SK-N-SH (cell line): Measurements from ENCODE around the gene RAD51B. TPM values are rescaled to one million over a fixed set of nuclear protein-coding genes. Genes with fewer than 3 reads are reported as not detected.
A peak's percentile ranks its signal among the peaks of the same experiment; 100 is the strongest.

Experiments used
- CTCF ChIA-PET: fragments of 300-600, 350-600 bp; formaldehyde crosslinking; extraction: SDS; loops from one replicate; lab custom pipeline; 2021; lab: Yijun Ruan, JAX
- POLR2A ChIA-PET: fragments of 350-600 bp; sonication (Branson Sonifier 250); formaldehyde crosslinking; extraction: SDS; loops from one replicate; lab custom pipeline; 2020; ENCODE audit warnings: antibody characterized with exemption, inconsistent platforms; lab: Yijun Ruan, JAX
- DNase-seq: peaks from one replicate; pipeline ENCODE4 v3.0.0; 2012
- H2AFZ ChIP-seq: fragments of 200-600 bp; sonication (generic); 2 replicates; pipeline ENCODE4 v1.8.1; 2016; ENCODE audit warnings: antibody characterized with exemption, mild to moderate bottlenecking, low read depth
- H3F3A ChIP-seq: fragments of 200-600 bp; sonication (generic); replicated peaks from 2 replicates; pipeline ENCODE3; 2016; ENCODE audit warnings: antibody characterized with exemption, mild to moderate bottlenecking; ENCODE audit not compliant: insufficient read depth
- H3K27ac ChIP-seq, 2 experiments: fragments of 200-500 bp in 1 of 2; fragments of 200-600 bp in 1 of 2; sonication (Bioruptor generic) in 1 of 2; sonication (generic), shearing (Covaris generic) in 1 of 2; 2 replicates each; pipeline versions ENCODE4 v1.5.1 to v1.6.1; 2014 to 2016; ENCODE audit warnings: low read depth in 2 of 2, inconsistent platforms in 1 of 2, low read length in 1 of 2, mild to moderate bottlenecking in 1 of 2, mixed read lengths in 1 of 2
- H3K27me3 ChIP-seq: fragments of 200-600 bp; sonication (generic), shearing (Covaris generic); 2 replicates; pipeline ENCODE4 v1.6.1; 2016; ENCODE audit warnings: mixed run types; ENCODE audit not compliant: insufficient read depth
- H3K36me3 ChIP-seq, 2 experiments: fragments of 200-500 bp in 1 of 2; fragments of 200-600 bp in 1 of 2; sonication (Bioruptor generic) in 1 of 2; sonication (generic) in 1 of 2; replicated peaks in 1 of 2; 2 replicates each; pipeline versions ENCODE3 to v1.5.1; 2014 to 2016; ENCODE audit warnings: low read length in 1 of 2, mild to moderate bottlenecking in 1 of 2; ENCODE audit not compliant: insufficient read depth in 2 of 2, control insufficient read depth in 1 of 2
- H3K4me1 ChIP-seq, 2 experiments: fragments of 200-500 bp in 1 of 2; fragments of 200-600 bp in 1 of 2; sonication (Bioruptor generic) in 1 of 2; sonication (generic), shearing (Covaris generic) in 1 of 2; 2 replicates each; pipeline versions ENCODE4 v1.5.1 to v1.6.1; 2014 to 2016; ENCODE audit warnings: low read depth in 1 of 2, low read length in 1 of 2, mixed run types in 1 of 2; ENCODE audit not compliant: insufficient read depth in 2 of 2, control insufficient read depth in 1 of 2
- H3K4me2 ChIP-seq: fragments of 200-600 bp; sonication (generic), shearing (Covaris generic); 2 replicates; pipeline ENCODE4 v1.6.1; 2017; ENCODE audit warnings: mixed run types
- H3K4me3 ChIP-seq, 2 experiments: fragments of 200-500 bp in 1 of 2; fragments of 200-600 bp in 1 of 2; sonication (Bioruptor generic) in 1 of 2; sonication (generic), shearing (Covaris generic) in 1 of 2; 2 replicates each; pipeline versions ENCODE4 v1.5.1 to v1.8.1; 2014 to 2016; ENCODE audit warnings: low read depth in 2 of 2, inconsistent platforms in 1 of 2, low read length in 1 of 2, mild to moderate bottlenecking in 1 of 2, mixed read lengths in 1 of 2, moderate library complexity in 1 of 2
- H3K79me2 ChIP-seq: fragments of 200-600 bp; sonication (generic); 2 replicates; pipeline ENCODE4 v1.8.1; 2017; ENCODE audit warnings: mild to moderate bottlenecking; ENCODE audit not compliant: insufficient read depth
- H3K9ac ChIP-seq: fragments of 200-600 bp; sonication (generic); 2 replicates; pipeline ENCODE4 v1.6.1; 2017; ENCODE audit warnings: mixed run types
- H3K9me2 ChIP-seq: fragments of 200-600 bp; sonication (generic); 2 replicates; pipeline ENCODE4 v1.6.1; 2017; ENCODE audit warnings: mixed run types
- H3K9me3 ChIP-seq: fragments of 200-600 bp; sonication (generic); 2 replicates; pipeline ENCODE4 v1.6.1; 2017; ENCODE audit warnings: mixed run types, mild to moderate bottlenecking, moderate library complexity
- H4K20me1 ChIP-seq: fragments of 200-600 bp; sonication (generic); 2 replicates; pipeline ENCODE4 v1.6.1; 2017; ENCODE audit warnings: mild to moderate bottlenecking, mixed run types; ENCODE audit not compliant: insufficient read depth
- CHD2 ChIP-seq: fragments of 150-350 bp; IDR thresholded peaks from 2 replicates; pipeline ENCODE4 v1.6.1; 2018; ENCODE audit warnings: low read length; ENCODE audit not compliant: partially characterized antibody
- ELF1 ChIP-seq: IDR thresholded peaks from 2 replicates; pipeline ENCODE4 v1.4.0; 2012
- FOXJ3 ChIP-seq: sonication (generic); formaldehyde crosslinking; IDR thresholded peaks from 2 replicates; pipeline ENCODE4 v1.5.1; 2020; ENCODE audit warnings: mild to moderate bottlenecking, missing genetic modification reagents
- GATA2 ChIP-seq: sonication (generic); formaldehyde crosslinking; IDR thresholded peaks from 2 replicates; pipeline ENCODE4 v1.5.0; 2020; ENCODE audit warnings: mild to moderate bottlenecking, missing genetic modification reagents
- JUND ChIP-seq: IDR thresholded peaks from 2 replicates; pipeline ENCODE4 v1.4.0; 2012
- MXI1 ChIP-seq: IDR thresholded peaks from 2 replicates; pipeline ENCODE4 v1.6.1; 2012; ENCODE audit warnings: mild to moderate bottlenecking, low read depth, low read length, improper control_type of control experiment
- POLR2AphosphoS5 ChIP-seq: IDR thresholded peaks from 2 replicates; pipeline ENCODE4 v1.6.1; 2012; ENCODE audit warnings: low read depth, low read length
- RCOR1 ChIP-seq: fragments of 150-350 bp; IDR thresholded peaks from 2 replicates; pipeline ENCODE4 v1.6.1; 2017; ENCODE audit warnings: antibody characterized with exemption, low read length
- RFX5 ChIP-seq: IDR thresholded peaks from 2 replicates; pipeline ENCODE4 v1.6.1; 2012; ENCODE audit warnings: mild to moderate bottlenecking, improper control_type of control experiment, low read length
- SIN3A ChIP-seq: IDR thresholded peaks from 2 replicates; pipeline ENCODE4 v1.6.1; 2012; ENCODE audit warnings: low read depth, mild to moderate bottlenecking, low read length, moderate library complexity, borderline replicate concordance
- TAF1 ChIP-seq: IDR thresholded peaks from 2 replicates; pipeline ENCODE4 v1.6.1; 2012; ENCODE audit warnings: low read depth, mild to moderate bottlenecking, low read length, moderate library complexity, borderline replicate concordance
- TEAD4 ChIP-seq: IDR thresholded peaks from 2 replicates; pipeline ENCODE4 v1.4.0; 2012; ENCODE audit warnings: mild to moderate bottlenecking, borderline replicate concordance; ENCODE audit not compliant: insufficient read depth
- USF1 ChIP-seq: IDR thresholded peaks from 2 replicates; pipeline ENCODE4 v1.4.0; 2012; ENCODE audit warnings: low read depth, borderline replicate concordance
- USF2 ChIP-seq: fragments of 150-350 bp; IDR thresholded peaks from 2 replicates; pipeline ENCODE4 v1.6.1; 2017; ENCODE audit warnings: antibody characterized with exemption, low read length, low read depth, borderline replicate concordance
- WGBS: methylation state at CpG from one replicate; pipeline ENCODE4 v1.1.6; 2017; ENCODE audit warnings: low lambda C conversion rate; 5-methylcytosine and 5-hydroxymethylcytosine counted together
- polyA plus RNA-seq, 3 experiments: library from polyadenylated mRNA; depleted of rRNA; stranded (reverse); fragments of >200 nt; gene quantifications; 2 replicates each; pipeline ENCODE4 v1.2.3, GENCODE V29; 2012

RAD51B gene
- polyA plus RNA-seq, 1 of the 3 experiments (the other 2 are of a cell fraction): 6.0 TPM

DNA sequence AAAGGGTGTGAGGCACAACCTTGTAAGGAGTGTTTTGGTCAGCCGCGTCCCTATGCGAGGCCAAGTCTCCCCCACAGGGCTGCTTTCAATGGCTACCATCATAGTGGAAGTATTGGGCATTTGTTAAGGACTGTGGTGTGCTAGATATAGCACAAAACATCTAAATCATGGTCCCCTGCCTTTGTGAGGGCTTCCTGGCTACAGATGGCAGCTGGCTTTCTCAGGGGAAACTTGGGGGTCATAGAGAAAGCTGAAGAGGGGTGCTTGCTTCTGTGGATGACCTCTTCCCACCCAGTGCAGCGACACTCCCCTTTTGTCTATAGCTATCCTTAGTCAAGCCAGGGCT, 657.5 kb downstream of the RAD51B start:
- no peaks in the 10 kb centered on the region for H3K9me3 ChIP-seq
- no peaks in the 10 kb centered on the region for H3K79me2 ChIP-seq
- H3K36me3 ChIP-seq: no peaks in the 10 kb centered on the region
- peak overlapping the region; percentile 3; the same call in 1 of the 2 replicates for H3K9ac ChIP-seq
- no peak overlapping the region for H3K4me3 ChIP-seq
- H3F3A ChIP-seq: no peaks in the 10 kb centered on the region
- H3K27ac ChIP-seq: peak overlapping the region; percentile 69 to 77; a peak in 3 of 4 replicates
- peaks cover 4 to 16% of the 10 kb centered on the region in 2 experiments; a peak in 3 of 4 replicates for H3K4me1 ChIP-seq
- WGBS: 100% methylated on average over 1 of the region's 4 CpGs
- no peaks in the 10 kb centered on the region for H4K20me1 ChIP-seq
- no peaks in the 10 kb centered on the region for H3K9me2 ChIP-seq
- no peak overlapping the region for H2AFZ ChIP-seq
- no peaks in the 10 kb centered on the region for H3K27me3 ChIP-seq
- CTCF ChIA-PET: interaction anchor here (1.4 kb wide), 1 partner anchor 312 kb away, joined by 4 read pairs; no protein-coding TSS in a partner anchor
- H3K4me2 ChIP-seq: no peak overlapping the region
- TF ChIP-seq TEAD4 (no peak), CHD2 (no peak), JUND (no peak), SIN3A (no peak), USF2 (no peak), GATA2 (no peak), TAF1 (no peak), RCOR1 (no peak), ELF1 (no peak), POLR2AphosphoS5 (no peak), USF1 (no peak), RFX5 (no peak), MXI1 (no peak), FOXJ3 (no peak)
- POLR2A ChIA-PET: no interaction called here
- DNase-seq: no peak

- H3K27ac ChIP-seq: peak overlapping the region; percentile 69 to 77; a peak in 2 of 4 replicates
- peaks cover 4 to 16% of the 10 kb centered on the region in 2 experiments; a peak in 3 of 4 replicates for H3K4me1 ChIP-seq
- H3K9ac ChIP-seq: no peak overlapping the region
- H3K4me3 ChIP-seq: no peak overlapping the region
- H3F3A ChIP-seq: no peaks in the 10 kb centered on the region
- DNase-seq: no peak
- no peaks in the 10 kb centered on the region for H3K9me2 ChIP-seq
- ChIA-PET POLR2A (no interaction called here), CTCF (interaction anchor here (1.4 kb wide), 1 partner anchor 312 kb away, joined by 4 read pairs; no protein-coding TSS in a partner anchor)
- no peaks in the 10 kb centered on the region for H4K20me1 ChIP-seq
- H3K79me2 ChIP-seq: no peaks in the 10 kb centered on the region
- H2AFZ ChIP-seq: no peak overlapping the region
- no peaks in the 10 kb centered on the region for H3K9me3 ChIP-seq
- no peaks in the 10 kb centered on the region for H3K27me3 ChIP-seq
- no peaks in the 10 kb centered on the region for H3K36me3 ChIP-seq
- H3K4me2 ChIP-seq: no peak overlapping the region
- no peak for TF ChIP-seq RCOR1
- 97% methylated on average over 8 of the region's 8 CpGs for WGBS
Observed at GRCh38 chr14:68477461-68478085, 658.0 kb downstream of the RAD51B start.
